ENCODE data around the gene CDH4. TPM values are rescaled to one million over a fixed set of nuclear protein-coding genes. Genes with fewer than 3 reads are reported as not detected.

The CDH4 gene
- total and polyA plus RNA-seq, 2 of the 4 experiments (the other 2 are of a cell fraction) = 1.6 to 3.5 TPM

GRCh38 chr20:61917474-61918145 is 665.5 kb downstream of the CDH4 start:
- no peak overlapping the region for H2BK120ac ChIP-seq (ENCODE audit: low read depth, low read length)
- no peak for ATAC-seq (ENCODE audit: low read depth)
- dilution Hi-C loops (cut with HindIII; ENCODE audit: low sequenced_read_pairs, unreplicated experiment) (no loop called here), in situ Hi-C loops (cut with MboI; ENCODE audit: low sequenced_read_pairs) (no loop called here), intact Hi-C loops (cut with micrococcal nuclease) (no loop called here)
- no TSS peak for BruUV-seq (replicated peaks)
- H3K4me3 ChIP-seq (ENCODE audit: insufficient read depth, low read depth, low read length) = no peak overlapping the region
- no peak for DNase-seq
- H2BK20ac ChIP-seq (ENCODE audit: low read depth, low read length) = no peak overlapping the region
- H4K8ac ChIP-seq (ENCODE audit: low read depth in 2 of 2, low read length in 2 of 2) = no peak overlapping the region
- no peak overlapping the region for H3K56ac ChIP-seq (ENCODE audit: extremely low read depth, insufficient read depth, low read length)
- ChIA-PET CTCF (no interaction called here), POLR2A (ENCODE audit: unreplicated experiment) (no interaction called here)
- H3K36me3 ChIP-seq (ENCODE audit: control insufficient read depth, insufficient read depth, low read length) = no peaks in the 10 kb centered on the region
- H4K5ac ChIP-seq (ENCODE audit: low read depth, low read length) = no peak overlapping the region
- H3K18ac ChIP-seq (ENCODE audit: low read depth, low read length) = no peak overlapping the region
- no peaks in the 10 kb centered on the region for H3K4me1 ChIP-seq (ENCODE audit: control insufficient read depth, insufficient read depth, low read length)
- no peak overlapping the region for H3K23ac ChIP-seq (ENCODE audit: low read depth, low read length)
- H3K9ac ChIP-seq (ENCODE audit: low read depth, low read length) = no peak overlapping the region
- no peak overlapping the region for H2BK5ac ChIP-seq (ENCODE audit: low read depth, low read length, poor library complexity, severe bottlenecking)
- H3K4ac ChIP-seq (ENCODE audit: low read depth, low read length) = no peak overlapping the region
- TF ChIP-seq CEBPB (IDR thresholded peaks at IDR 0.05; ENCODE audit: low read depth, low read length) (no peak), CTCF (conservative IDR thresholded peaks at IDR 0.05; ENCODE audit: low read depth, low read length) (no peak), MAFK (IDR thresholded peaks at IDR 0.05; ENCODE audit: low read depth, low read length) (no peak), RAD21 (IDR thresholded peaks at IDR 0.05; ENCODE audit: low read length) (no peak), MAZ (IDR thresholded peaks at IDR 0.05; ENCODE audit: borderline replicate concordance, low read depth, low read length) (no peak), MXI1 (IDR thresholded peaks at IDR 0.05; ENCODE audit: borderline replicate concordance, low read depth, low read length) (no peak), USF2 (IDR thresholded peaks at IDR 0.05; ENCODE audit: low read depth, low read length) (no peak), NFE2L2 (IDR thresholded peaks at IDR 0.05; ENCODE audit: low read depth, low read length) (no peak), POLR2A (IDR thresholded peaks at IDR 0.05; ENCODE audit: low read depth, low read length) (no peak), CHD1 (IDR thresholded peaks at IDR 0.05; ENCODE audit: low read depth, low read length) (no peak), ELK1 (IDR thresholded peaks at IDR 0.05; ENCODE audit: borderline replicate concordance, low read depth, low read length) (no peak), FOS (IDR thresholded peaks at IDR 0.05; ENCODE audit: low read depth, low read length) (no peak), BHLHE40 (IDR thresholded peaks at IDR 0.05; ENCODE audit: low read depth, low read length) (no peak), SMC3 (IDR thresholded peaks at IDR 0.05; ENCODE audit: low read depth, low read length) (no peak), RCOR1 (IDR thresholded peaks at IDR 0.05; ENCODE audit: insufficient replicate concordance, low read length) (no peak), RFX5 (IDR thresholded peaks at IDR 0.05; ENCODE audit: low read depth, low read length) (no peak)
- peaks cover 11% of the 10 kb centered on the region; the same call in 1 of the 2 replicates for H3K9me3 ChIP-seq (ENCODE audit: control insufficient read depth, insufficient read depth, low read length)
- H2AK5ac ChIP-seq (ENCODE audit: low read depth, low read length) = no peak overlapping the region
- no peaks in the 10 kb centered on the region for H3K27me3 ChIP-seq (ENCODE audit: control insufficient read depth, insufficient read depth, low read length)
- H3K79me1 ChIP-seq (ENCODE audit: low read depth in 1 of 2, low read length in 2 of 2) = no peaks in the 10 kb centered on the region
- no peak overlapping the region for H3K4me2 ChIP-seq (ENCODE audit: low read depth, low read length)
- WGBS, 2 experiments (ENCODE audit: extremely low coverage in 2 of 2, insufficient read length in 1 of 2) = 63% methylated on average over 12 of the region's 20 CpGs; no CpG with 5 or more reads in 1 of the 2 experiments
- H2BK15ac ChIP-seq (ENCODE audit: low read depth, low read length) = no peak overlapping the region
- H2AFZ ChIP-seq (replicated peaks; ENCODE audit: low read length, poor library complexity) = no peak overlapping the region
- H3K27ac ChIP-seq (ENCODE audit: insufficient read depth, low read length) = no peak overlapping the region
- no peak overlapping the region for H3K14ac ChIP-seq (replicated peaks; ENCODE audit: low read depth, low read length)
- no peaks in the 10 kb centered on the region for H3K9me1 ChIP-seq (ENCODE audit: insufficient read depth, low read length)
- H2AK9ac ChIP-seq (replicated peaks; ENCODE audit: low read depth, low read length, poor library complexity) = no peak overlapping the region
- no peaks in the 10 kb centered on the region for H4K20me1 ChIP-seq (ENCODE audit: insufficient read depth, low read length)
- H4K91ac ChIP-seq (ENCODE audit: insufficient read depth, low read depth, low read length) = no peak overlapping the region

Data from IMR-90 (cell line).